Spleen (tissue), 7 donors: ENCODE measurements around the gene HOXB2.

Experiments used
- POLR2AphosphoS5 ChIP-seq, 3 donors: sonication (generic); formaldehyde crosslinking; IDR thresholded peaks; one replicate each; pipeline ENCODE4 v1.5.1; 2017; ENCODE audit warnings: antibody characterized with exemption in 3 of 3
- TF ChIP-seq, protein P1 (sequence below), 11 experiments: fragments of 200-600 bp in 7 of 11; fragments of 450-650 bp in 4 of 11; sonication (generic) in 4 of 11; IDR thresholded peaks in 8 of 11; conservative IDR thresholded peaks in 3 of 11; 1 replicate in 7 of 11; 2 replicates in 4 of 11; pipeline versions ENCODE4 v1.4.0 to v1.8.0; 2016 to 2021; ENCODE audit warnings: antibody characterized with exemption in 11 of 11, inconsistent platforms in 4 of 11, mild to moderate bottlenecking in 1 of 11
- donor health status: DM: no; HTN: no; CAD: no; lungs with moderate emphysema.
- donor health status: DM: no; HTN: no; CAD: no.
- donor health status: DM: no; HTN: no; CAD: no.

GRCh38 chr17:48579760-48580554, 35.0 kb upstream of the HOXB2 start:
- TF ChIP-seq, protein P1, sequence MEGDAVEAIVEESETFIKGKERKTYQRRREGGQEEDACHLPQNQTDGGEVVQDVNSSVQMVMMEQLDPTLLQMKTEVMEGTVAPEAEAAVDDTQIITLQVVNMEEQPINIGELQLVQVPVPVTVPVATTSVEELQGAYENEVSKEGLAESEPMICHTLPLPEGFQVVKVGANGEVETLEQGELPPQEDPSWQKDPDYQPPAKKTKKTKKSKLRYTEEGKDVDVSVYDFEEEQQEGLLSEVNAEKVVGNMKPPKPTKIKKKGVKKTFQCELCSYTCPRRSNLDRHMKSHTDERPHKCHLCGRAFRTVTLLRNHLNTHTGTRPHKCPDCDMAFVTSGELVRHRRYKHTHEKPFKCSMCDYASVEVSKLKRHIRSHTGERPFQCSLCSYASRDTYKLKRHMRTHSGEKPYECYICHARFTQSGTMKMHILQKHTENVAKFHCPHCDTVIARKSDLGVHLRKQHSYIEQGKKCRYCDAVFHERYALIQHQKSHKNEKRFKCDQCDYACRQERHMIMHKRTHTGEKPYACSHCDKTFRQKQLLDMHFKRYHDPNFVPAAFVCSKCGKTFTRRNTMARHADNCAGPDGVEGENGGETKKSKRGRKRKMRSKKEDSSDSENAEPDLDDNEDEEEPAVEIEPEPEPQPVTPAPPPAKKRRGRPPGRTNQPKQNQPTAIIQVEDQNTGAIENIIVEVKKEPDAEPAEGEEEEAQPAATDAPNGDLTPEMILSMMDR (IDR thresholded peaks at IDR 0.05 in 8 of 11, conservative IDR thresholded peaks at IDR 0.05 in 3 of 11) = no peak
- no peak for TF ChIP-seq POLR2AphosphoS5 (IDR thresholded peaks at IDR 0.05)
